ENCODE measurements around the gene PGAP6.

The PGAP6 gene, protein sequence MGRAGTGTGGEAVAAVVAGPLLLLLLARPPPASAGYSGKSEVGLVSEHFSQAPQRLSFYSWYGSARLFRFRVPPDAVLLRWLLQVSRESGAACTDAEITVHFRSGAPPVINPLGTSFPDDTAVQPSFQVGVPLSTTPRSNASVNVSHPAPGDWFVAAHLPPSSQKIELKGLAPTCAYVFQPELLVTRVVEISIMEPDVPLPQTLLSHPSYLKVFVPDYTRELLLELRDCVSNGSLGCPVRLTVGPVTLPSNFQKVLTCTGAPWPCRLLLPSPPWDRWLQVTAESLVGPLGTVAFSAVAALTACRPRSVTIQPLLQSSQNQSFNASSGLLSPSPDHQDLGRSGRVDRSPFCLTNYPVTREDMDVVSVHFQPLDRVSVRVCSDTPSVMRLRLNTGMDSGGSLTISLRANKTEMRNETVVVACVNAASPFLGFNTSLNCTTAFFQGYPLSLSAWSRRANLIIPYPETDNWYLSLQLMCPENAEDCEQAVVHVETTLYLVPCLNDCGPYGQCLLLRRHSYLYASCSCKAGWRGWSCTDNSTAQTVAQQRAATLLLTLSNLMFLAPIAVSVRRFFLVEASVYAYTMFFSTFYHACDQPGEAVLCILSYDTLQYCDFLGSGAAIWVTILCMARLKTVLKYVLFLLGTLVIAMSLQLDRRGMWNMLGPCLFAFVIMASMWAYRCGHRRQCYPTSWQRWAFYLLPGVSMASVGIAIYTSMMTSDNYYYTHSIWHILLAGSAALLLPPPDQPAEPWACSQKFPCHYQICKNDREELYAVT

DNA sequence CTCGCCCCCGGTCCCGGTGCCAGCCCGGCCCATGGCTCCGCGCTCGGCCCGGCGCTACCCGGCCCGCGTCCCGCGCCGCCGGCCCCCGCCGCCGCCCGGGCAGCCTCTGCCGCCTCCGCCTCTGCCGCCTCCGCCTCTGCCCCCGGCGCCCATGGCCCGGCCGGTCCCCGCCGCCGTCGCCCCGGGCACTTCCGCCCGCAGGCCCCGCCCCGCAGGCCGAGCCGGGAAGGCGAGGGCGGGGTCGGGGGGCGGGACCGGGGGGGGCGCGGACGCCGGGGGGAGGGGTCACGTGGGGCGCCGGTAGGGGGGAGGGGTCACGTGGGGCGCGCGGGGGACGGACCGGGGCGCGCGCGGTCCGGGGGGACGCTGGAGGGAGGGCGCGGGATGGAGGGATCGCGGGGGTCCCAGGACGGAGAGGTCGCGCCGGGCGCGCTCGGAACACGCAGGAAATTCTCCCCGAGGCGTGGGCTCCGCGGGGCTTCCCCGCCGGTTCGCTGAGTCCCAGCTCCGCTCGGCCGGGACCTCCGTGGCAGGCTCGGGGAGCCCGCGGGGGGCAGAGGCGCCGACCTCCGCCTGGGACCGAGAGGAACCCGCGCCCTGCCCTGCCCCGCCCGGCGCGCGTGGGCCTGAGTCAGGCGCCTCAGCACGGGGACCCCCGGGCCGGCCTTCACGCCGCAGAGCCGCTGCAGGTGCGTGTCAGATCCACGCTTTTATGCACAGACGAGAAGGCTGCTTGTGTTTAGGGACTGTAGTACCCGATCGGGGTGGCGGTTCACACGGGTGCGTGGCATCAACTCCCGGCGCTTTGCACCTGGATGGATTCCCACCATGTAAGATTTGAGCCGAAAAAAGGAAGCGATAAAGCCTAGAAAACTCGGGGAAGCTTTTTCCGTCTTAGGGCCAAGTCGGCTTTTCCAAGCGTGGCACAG, at the start of gene PGAP6:
PGAP6 (minus strand) TSS at position 190 of the 929 bp plus-strand sequence; CDS start at position 33, 157 bp downstream.
- Histone ChIP-seq H3K9me3 (ENCODE audit: control insufficient read depth, insufficient read depth, low read length) (no peaks in the 10 kb centered on the region), H3K4me1 (ENCODE audit: control insufficient read depth, insufficient read depth, low read length) (peaks cover 14% of the 10 kb centered on the region), H3K36me3 (ENCODE audit: control insufficient read depth, insufficient read depth, low read length) (peaks cover 5% of the 10 kb centered on the region), H3K27ac (ENCODE audit: low read length) (no peak within 1 kb of the TSS), H3K4me3 (ENCODE audit: low read length) (peak within 1 kb of the TSS; percentile 89), H3K27me3 (ENCODE audit: control insufficient read depth, insufficient read depth, low read length) (no peaks in the 10 kb centered on the region)
- DNase-seq (ENCODE audit: low read depth, low spot score) = no peak
- WGBS (ENCODE audit: insufficient coverage, insufficient read length) = no CpG with 5 or more reads among the region's 123 CpGs

DNA sequence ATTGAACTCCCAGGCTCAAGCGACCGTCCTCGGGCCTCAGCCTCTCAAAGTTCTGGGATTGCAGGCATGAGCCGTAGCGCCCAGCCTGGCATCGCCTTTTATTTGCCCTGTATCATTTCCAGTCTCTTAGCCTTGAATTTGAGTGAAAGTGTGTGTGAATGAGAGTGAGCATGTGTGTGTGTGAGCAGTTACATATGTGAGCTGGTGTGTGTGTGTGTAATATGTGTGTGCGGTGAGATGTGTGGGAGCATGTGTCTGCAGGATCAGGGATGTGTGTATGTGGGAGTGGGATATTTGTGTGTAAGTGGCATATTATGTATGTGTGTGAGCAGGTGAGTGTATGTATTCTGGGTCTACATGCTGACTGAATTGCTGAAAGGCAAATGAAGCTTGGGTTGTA, 49.1 kb upstream of the PGAP6 start:
- DNase-seq (ENCODE audit: low read depth, low spot score) = no peak
- WGBS (ENCODE audit: insufficient coverage, insufficient read length) = 100% methylated on average over 1 of the region's 7 CpGs
- Histone ChIP-seq H3K9me3 (ENCODE audit: control insufficient read depth, insufficient read depth, low read length) (no peaks in the 10 kb centered on the region), H3K27me3 (ENCODE audit: control insufficient read depth, insufficient read depth, low read length) (peaks cover 1% of the 10 kb centered on the region; the same call in 1 of the 2 replicates), H3K4me3 (ENCODE audit: low read length) (no peak overlapping the region), H3K27ac (ENCODE audit: low read length) (no peak overlapping the region), H3K36me3 (ENCODE audit: control insufficient read depth, insufficient read depth, low read length) (no peaks in the 10 kb centered on the region), H3K4me1 (ENCODE audit: control insufficient read depth, insufficient read depth, low read length) (no peaks in the 10 kb centered on the region)

DNA sequence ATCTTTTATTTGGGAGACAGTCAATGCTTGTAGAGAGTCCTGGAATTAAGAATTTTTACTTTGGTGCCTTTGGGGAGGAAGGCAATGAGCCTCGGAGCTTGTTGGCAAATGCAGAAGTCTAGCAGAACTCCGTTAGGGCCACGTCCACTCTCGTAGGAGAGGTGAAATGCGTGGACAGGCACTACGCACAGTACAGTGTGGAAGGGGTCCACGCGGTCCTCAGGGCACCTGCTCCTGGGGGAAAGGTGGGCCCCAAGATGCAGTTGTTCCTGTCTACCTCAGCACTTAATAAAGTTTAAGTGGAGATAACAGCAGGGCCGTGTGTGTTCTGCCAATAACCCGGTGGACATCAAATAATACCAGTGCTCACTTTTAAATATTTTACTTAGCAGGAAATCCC, 45.5 kb upstream of the PGAP6 start:
- Histone ChIP-seq H3K27ac (ENCODE audit: low read length) (no peak overlapping the region), H3K9me3 (ENCODE audit: control insufficient read depth, insufficient read depth, low read length) (no peaks in the 10 kb centered on the region), H3K4me1 (ENCODE audit: control insufficient read depth, insufficient read depth, low read length) (no peaks in the 10 kb centered on the region), H3K4me3 (ENCODE audit: low read length) (no peak overlapping the region), H3K27me3 (ENCODE audit: control insufficient read depth, insufficient read depth, low read length) (peaks cover 15% of the 10 kb centered on the region), H3K36me3 (ENCODE audit: control insufficient read depth, insufficient read depth, low read length) (no peaks in the 10 kb centered on the region)
- WGBS (ENCODE audit: insufficient coverage, insufficient read length) = no CpG with 5 or more reads among the region's 10 CpGs
- DNase-seq (ENCODE audit: low read depth, low spot score) = no peak

DNA sequence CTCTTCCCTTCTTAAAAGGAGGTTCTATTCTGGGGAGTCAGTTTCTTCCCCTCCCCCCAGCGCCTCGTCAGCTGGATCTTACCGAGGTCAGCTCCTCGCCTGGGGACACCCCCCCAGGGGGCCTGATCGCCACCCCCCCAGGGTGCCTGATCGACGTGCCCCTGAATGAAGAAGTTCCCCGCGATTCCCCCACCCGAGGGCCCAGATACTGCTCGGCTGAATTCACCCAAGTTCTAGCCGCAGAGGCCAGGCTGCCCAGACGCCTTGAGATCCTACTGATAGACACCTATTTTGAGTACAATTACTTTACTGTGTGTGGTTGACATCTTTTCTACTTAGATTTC, 45.1 kb upstream of the PGAP6 start:
- no peak overlapping the region for H3K27ac ChIP-seq (ENCODE audit: low read length)
- H3K9me3 ChIP-seq (ENCODE audit: control insufficient read depth, insufficient read depth, low read length) = no peaks in the 10 kb centered on the region
- no peak for DNase-seq (ENCODE audit: low read depth, low spot score)
- H3K4me3 ChIP-seq (ENCODE audit: low read length) = peak overlapping the region; percentile 59; the same call in 1 of the 2 replicates
- no peaks in the 10 kb centered on the region for H3K4me1 ChIP-seq (ENCODE audit: control insufficient read depth, insufficient read depth, low read length)
- peaks cover 15% of the 10 kb centered on the region for H3K27me3 ChIP-seq (ENCODE audit: control insufficient read depth, insufficient read depth, low read length)
- H3K36me3 ChIP-seq (ENCODE audit: control insufficient read depth, insufficient read depth, low read length) = no peaks in the 10 kb centered on the region
- no CpG with 5 or more reads among the region's 13 CpGs for WGBS (ENCODE audit: insufficient coverage, insufficient read length)

DNA sequence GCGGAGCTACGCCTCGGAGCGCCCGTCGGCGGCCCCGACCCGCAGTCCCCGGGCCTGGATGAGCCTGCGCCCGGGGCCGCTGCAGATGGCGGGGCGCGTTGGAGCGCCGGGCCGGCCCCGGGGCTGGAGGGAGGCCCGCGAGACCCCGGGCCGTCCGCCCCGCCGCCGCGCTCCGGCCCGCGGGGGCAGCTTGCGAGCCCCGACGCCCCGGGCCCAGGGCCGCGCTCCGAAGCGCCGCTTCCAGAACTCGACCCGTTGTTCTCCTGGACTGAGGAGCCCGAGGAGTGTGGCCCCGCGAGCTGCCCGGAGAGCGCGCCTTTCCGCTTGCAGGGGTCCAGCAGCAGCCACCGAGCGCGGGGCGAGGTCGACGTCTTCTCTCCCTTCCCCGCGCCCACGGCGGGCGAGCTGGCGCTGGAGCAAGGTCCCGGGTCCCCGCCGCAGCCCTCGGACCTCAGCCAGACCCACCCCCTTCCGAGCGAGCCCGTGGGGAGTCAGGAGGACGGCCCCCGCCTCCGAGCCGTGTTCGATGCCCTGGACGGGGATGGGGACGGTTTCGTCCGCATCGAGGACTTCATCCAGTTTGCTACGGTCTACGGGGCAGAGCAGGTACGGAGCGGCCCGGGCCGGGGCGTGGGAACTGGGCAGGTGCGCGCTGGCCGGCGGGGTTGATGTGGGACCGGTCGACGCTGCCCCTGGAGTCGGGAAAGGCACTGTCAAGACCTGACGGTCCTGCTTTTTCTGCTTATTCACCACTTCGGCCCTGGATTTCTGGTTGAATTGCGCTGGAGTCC, 44.5 kb upstream of the PGAP6 start:
- WGBS (ENCODE audit: insufficient coverage, insufficient read length) = no CpG with 5 or more reads among the region's 97 CpGs
- no peak for DNase-seq (ENCODE audit: low read depth, low spot score)
- Histone ChIP-seq H3K9me3 (ENCODE audit: control insufficient read depth, insufficient read depth, low read length) (no peaks in the 10 kb centered on the region), H3K36me3 (ENCODE audit: control insufficient read depth, insufficient read depth, low read length) (no peaks in the 10 kb centered on the region), H3K27me3 (ENCODE audit: control insufficient read depth, insufficient read depth, low read length) (peaks cover 15% of the 10 kb centered on the region), H3K27ac (ENCODE audit: low read length) (no peak overlapping the region), H3K4me3 (ENCODE audit: low read length) (peak overlapping the region; percentile 59), H3K4me1 (ENCODE audit: control insufficient read depth, insufficient read depth, low read length) (no peaks in the 10 kb centered on the region)

DNA sequence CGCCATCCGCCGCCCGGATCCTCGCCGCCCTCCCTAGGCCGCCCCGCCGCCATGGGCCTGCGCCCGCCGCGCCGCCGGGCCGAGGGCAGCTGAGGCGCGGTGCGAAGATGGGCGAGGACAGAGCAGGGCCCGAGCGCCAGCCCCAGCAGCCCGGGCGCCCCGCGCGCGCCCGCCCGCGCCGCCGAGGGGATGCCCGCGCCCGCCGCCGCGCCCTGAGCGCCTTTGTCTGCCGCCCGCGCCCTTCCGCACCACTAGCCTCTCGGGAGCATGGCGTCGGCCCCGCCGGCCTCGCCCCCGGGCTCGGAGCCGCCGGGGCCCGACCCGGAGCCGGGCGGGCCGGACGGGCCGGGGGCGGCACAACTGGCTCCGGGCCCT, 43.9 kb upstream of the PGAP6 start:
- no CpG with 5 or more reads among the region's 63 CpGs for WGBS (ENCODE audit: insufficient coverage, insufficient read length)
- peak overlapping the region; percentile 59 for H3K4me3 ChIP-seq (ENCODE audit: low read length)
- no peak overlapping the region for H3K27ac ChIP-seq (ENCODE audit: low read length)
- no peaks in the 10 kb centered on the region for H3K9me3 ChIP-seq (ENCODE audit: control insufficient read depth, insufficient read depth, low read length)
- DNase-seq (ENCODE audit: low read depth, low spot score) = no peak
- H3K27me3 ChIP-seq (ENCODE audit: control insufficient read depth, insufficient read depth, low read length) = peaks cover 15% of the 10 kb centered on the region
- H3K36me3 ChIP-seq (ENCODE audit: control insufficient read depth, insufficient read depth, low read length) = no peaks in the 10 kb centered on the region
- H3K4me1 ChIP-seq (ENCODE audit: control insufficient read depth, insufficient read depth, low read length) = no peaks in the 10 kb centered on the region

DNA sequence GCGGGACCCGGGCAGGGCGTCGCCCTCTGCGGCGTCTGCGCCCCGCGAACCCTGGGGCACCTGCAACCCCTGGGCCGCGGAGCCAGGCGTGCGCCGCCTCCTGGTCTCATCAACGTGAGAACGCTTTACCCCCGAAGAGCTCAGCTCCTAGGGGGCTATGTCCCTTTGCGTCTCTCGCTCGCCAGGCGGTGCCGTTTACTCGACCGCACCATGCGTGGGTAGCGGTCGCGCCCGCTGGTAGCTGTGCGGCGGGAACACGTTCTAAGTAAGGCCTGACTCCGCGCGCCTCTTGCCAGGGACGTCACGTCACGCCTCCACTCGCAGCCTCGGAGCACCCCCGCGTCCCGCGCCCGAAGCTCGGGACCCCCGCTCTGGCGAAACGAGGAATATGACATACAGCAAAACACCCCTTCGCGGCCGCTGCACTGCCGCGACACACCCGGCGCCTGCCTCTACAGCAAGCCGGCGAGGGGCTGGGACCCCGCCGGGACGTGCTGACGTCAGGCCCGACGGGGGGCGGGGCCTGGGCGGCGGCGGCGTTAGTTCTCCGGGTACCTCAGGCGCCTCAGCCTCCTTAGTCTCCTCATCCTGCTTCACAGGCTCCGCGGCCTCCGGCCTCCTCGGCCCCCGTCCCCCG, 43.4 kb upstream of the PGAP6 start, which contains the start of gene RAB11FIP3:
RAB11FIP3 (plus strand) TSS at position 568 of the 637 bp plus-strand sequence. CDS start 358 bp downstream, outside the sequence.
- Histone ChIP-seq H3K4me1 (ENCODE audit: control insufficient read depth, insufficient read depth, low read length) (no peaks in the 10 kb centered on the region), H3K27me3 (ENCODE audit: control insufficient read depth, insufficient read depth, low read length) (peaks cover 15% of the 10 kb centered on the region), H3K4me3 (ENCODE audit: low read length) (peak within 1 kb of the TSS; percentile 59), H3K9me3 (ENCODE audit: control insufficient read depth, insufficient read depth, low read length) (no peaks in the 10 kb centered on the region), H3K27ac (ENCODE audit: low read length) (no peak within 1 kb of the TSS), H3K36me3 (ENCODE audit: control insufficient read depth, insufficient read depth, low read length) (no peaks in the 10 kb centered on the region)
- no peak for DNase-seq (ENCODE audit: low read depth, low spot score)
- no CpG with 5 or more reads among the region's 77 CpGs for WGBS (ENCODE audit: insufficient coverage, insufficient read length)

DNA sequence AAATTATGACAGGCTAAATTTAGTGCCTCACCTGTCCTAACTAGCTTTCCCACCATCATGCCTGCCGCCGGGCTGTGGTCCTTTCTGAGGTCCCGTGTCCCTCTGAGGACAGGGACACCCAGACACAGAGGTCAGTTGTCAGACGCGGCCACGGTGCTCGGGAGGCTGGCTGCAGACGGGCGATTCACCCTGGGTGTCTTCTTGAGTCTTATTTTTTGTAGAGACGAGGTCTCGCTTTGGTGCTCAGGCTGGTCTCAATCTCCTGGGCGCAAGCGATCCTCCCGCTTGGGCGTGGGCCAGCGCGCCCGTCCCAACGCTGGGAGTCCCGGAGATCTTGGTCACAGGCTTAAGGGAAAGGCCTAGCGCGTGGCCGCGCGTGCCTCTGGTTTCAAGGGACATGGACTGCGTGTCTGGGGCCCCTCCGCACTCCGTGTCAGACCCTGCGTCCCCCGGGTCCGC, 42.9 kb upstream of the PGAP6 start:
- Histone ChIP-seq H3K4me3 (ENCODE audit: low read length) (peak overlapping the region; percentile 59; the same call in 1 of the 2 replicates), H3K27ac (ENCODE audit: low read length) (no peak overlapping the region), H3K36me3 (ENCODE audit: control insufficient read depth, insufficient read depth, low read length) (no peaks in the 10 kb centered on the region), H3K4me1 (ENCODE audit: control insufficient read depth, insufficient read depth, low read length) (no peaks in the 10 kb centered on the region), H3K27me3 (ENCODE audit: control insufficient read depth, insufficient read depth, low read length) (peaks cover 15% of the 10 kb centered on the region), H3K9me3 (ENCODE audit: control insufficient read depth, insufficient read depth, low read length) (no peaks in the 10 kb centered on the region)
- no CpG with 5 or more reads among the region's 31 CpGs for WGBS (ENCODE audit: insufficient coverage, insufficient read length)
- no peak for DNase-seq (ENCODE audit: low read depth, low spot score)

DNA sequence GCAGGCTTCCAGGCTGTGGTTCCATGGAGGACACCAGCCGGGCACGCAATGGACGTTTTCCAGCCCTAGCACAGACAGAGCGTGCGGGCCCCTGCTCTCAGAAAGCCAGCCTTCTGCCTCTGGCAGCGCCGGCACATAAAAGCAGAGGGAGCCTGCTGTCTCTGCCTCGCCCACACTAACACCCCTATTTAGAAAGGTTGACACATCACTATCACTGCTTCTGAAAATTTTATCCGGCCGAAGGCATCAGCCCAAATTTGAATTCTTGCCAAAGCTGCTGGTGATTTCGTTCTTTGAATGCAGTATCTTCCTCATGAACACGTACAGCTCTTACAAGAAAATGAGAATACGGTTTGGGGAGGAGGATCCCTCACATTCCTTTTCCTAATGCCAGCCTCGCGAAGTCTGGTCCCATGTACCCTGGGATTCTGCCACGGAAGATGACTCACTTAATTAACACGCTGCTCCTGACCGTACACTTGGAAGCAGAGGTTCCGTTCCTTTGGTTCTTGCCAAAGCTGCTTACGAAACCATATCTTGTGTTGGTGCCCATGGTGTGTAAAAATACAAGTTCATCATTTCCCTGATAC, 42.4 kb upstream of the PGAP6 start:
- Histone ChIP-seq H3K27me3 (ENCODE audit: control insufficient read depth, insufficient read depth, low read length) (peaks cover 15% of the 10 kb centered on the region), H3K36me3 (ENCODE audit: control insufficient read depth, insufficient read depth, low read length) (no peaks in the 10 kb centered on the region), H3K4me3 (ENCODE audit: low read length) (no peak overlapping the region), H3K4me1 (ENCODE audit: control insufficient read depth, insufficient read depth, low read length) (no peaks in the 10 kb centered on the region), H3K9me3 (ENCODE audit: control insufficient read depth, insufficient read depth, low read length) (no peaks in the 10 kb centered on the region), H3K27ac (ENCODE audit: low read length) (no peak overlapping the region)
- DNase-seq (ENCODE audit: low read depth, low spot score) = no peak
- WGBS (ENCODE audit: insufficient coverage, insufficient read length) = no CpG with 5 or more reads among the region's 20 CpGs
